PFSK-1 (cell line): ENCODE results near the gene CPA5.

Experiments used
- FOXP2 ChIP-seq: optimal IDR thresholded peaks from 2 replicates; pipeline ENCODE3; 2011; ENCODE audit warnings: borderline replicate concordance, control low read depth, inconsistent platforms; ENCODE audit not compliant: insufficient read depth; ENCODE audit errors: extremely low read length, extremely low read depth
- POLR2AphosphoS5 ChIP-seq: IDR thresholded peaks from 2 replicates; pipeline ENCODE4 v1.6.1; 2012; ENCODE audit warnings: low read depth, mild to moderate bottlenecking, control low read depth, low read length, moderate library complexity
- SIN3A ChIP-seq: IDR thresholded peaks from 2 replicates; pipeline ENCODE4 v1.6.1; 2012; ENCODE audit warnings: mild to moderate bottlenecking, low read length, moderate library complexity, borderline replicate concordance; ENCODE audit not compliant: insufficient read depth
- TAF1 ChIP-seq: IDR thresholded peaks from 2 replicates; pipeline ENCODE4 v1.6.1; 2012; ENCODE audit warnings: low read length, control low read depth, borderline replicate concordance; ENCODE audit not compliant: insufficient read depth
- TF ChIP-seq, protein P1 (sequence below), 2 experiments: IDR thresholded peaks; 2 replicates each; pipeline versions ENCODE4 v1.6.1 to v1.8.0; 2011 to 2012; ENCODE audit warnings: low read depth in 2 of 2, low read length in 2 of 2, control low read depth in 1 of 2, inconsistent platforms in 1 of 2, mild to moderate bottlenecking in 1 of 2, moderate library complexity in 1 of 2; ENCODE audit not compliant: insufficient read depth in 1 of 2

DNA sequence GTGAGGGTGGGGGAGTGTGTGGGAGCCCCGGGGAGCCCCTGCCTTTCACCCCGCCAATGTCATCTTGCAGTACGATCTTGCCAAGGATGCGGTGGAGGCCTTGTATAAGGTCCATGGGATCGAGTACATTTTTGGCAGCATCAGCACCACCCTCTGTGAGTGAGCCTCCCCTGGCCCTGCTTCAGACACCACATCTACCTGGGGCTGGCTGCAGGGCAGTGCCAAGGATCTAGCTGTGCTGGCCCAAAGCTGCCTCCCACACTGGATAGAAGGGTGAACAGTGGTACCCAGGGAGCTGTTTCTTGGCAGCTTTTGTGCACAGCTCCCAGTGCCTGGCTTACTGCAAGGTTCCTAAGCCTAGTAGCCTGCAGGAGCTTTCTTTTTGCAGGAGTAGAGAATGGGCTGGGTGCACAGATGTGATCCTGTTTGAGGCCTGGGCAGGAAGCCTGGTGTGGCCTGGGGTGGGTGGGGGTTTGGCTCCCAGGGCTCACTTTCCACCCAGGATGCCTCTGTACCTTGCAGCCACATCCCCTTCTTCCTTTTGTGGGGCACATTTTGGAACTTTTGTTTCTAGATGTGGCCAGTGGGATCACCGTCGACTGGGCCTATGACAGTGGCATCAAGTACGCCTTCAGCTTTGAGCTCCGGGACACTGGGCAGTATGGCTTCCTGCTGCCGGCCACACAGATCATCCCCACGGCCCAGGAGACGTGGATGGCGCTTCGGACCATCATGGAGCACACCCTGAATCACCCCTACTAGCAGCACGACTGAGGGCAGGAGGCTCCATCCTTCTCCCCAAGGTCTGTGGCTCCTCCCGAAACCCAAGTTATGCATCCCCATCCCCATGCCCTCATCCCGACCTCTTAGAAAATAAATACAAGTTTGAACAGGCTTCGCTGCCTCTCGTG is 23.5 kb downstream of the CPA5 start:
- no peak for TF ChIP-seq TAF1
- no peak for TF ChIP-seq POLR2AphosphoS5
- no peak for TF ChIP-seq SIN3A
- TF ChIP-seq, protein P1, sequence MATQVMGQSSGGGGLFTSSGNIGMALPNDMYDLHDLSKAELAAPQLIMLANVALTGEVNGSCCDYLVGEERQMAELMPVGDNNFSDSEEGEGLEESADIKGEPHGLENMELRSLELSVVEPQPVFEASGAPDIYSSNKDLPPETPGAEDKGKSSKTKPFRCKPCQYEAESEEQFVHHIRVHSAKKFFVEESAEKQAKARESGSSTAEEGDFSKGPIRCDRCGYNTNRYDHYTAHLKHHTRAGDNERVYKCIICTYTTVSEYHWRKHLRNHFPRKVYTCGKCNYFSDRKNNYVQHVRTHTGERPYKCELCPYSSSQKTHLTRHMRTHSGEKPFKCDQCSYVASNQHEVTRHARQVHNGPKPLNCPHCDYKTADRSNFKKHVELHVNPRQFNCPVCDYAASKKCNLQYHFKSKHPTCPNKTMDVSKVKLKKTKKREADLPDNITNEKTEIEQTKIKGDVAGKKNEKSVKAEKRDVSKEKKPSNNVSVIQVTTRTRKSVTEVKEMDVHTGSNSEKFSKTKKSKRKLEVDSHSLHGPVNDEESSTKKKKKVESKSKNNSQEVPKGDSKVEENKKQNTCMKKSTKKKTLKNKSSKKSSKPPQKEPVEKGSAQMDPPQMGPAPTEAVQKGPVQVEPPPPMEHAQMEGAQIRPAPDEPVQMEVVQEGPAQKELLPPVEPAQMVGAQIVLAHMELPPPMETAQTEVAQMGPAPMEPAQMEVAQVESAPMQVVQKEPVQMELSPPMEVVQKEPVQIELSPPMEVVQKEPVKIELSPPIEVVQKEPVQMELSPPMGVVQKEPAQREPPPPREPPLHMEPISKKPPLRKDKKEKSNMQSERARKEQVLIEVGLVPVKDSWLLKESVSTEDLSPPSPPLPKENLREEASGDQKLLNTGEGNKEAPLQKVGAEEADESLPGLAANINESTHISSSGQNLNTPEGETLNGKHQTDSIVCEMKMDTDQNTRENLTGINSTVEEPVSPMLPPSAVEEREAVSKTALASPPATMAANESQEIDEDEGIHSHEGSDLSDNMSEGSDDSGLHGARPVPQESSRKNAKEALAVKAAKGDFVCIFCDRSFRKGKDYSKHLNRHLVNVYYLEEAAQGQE (IDR thresholded peaks at IDR 0.05; ENCODE audit: insufficient read depth in 1 of 2, low read depth in 2 of 2, low read length in 2 of 2) = no peak
- TF ChIP-seq FOXP2 = no peak
